Panc1 (cell line): ENCODE data around the gene AGPS. TPM values are rescaled to one million over a fixed set of nuclear protein-coding genes. Genes with fewer than 3 reads are reported as not detected.

Source experiments
- ATAC-seq: fragments of 200-7000 bp; cut with Tn5 transposase; 2 replicates; pipeline ENCODE4 v1.9.1; 2020; ENCODE audit warnings: mild to moderate bottlenecking, moderate library complexity
- BruUV-seq: library from RNA; stranded (reverse); fragments of 400-500 nt; replicated peaks from 2 replicates; lab custom pipeline; 2021; lab: Mats Ljungman, UMichigan
- CTCF ChIA-PET: fragments of 300-600 bp; sonication (Branson Sonifier 250); formaldehyde crosslinking; loops from one replicate; lab custom pipeline; 2022; ENCODE audit warnings: antibody characterized with exemption; lab: Charles Lee
- POLR2A ChIA-PET: fragments of 300-600 bp; sonication (Branson Sonifier 250); formaldehyde crosslinking; loops from one replicate; lab custom pipeline; 2022; ENCODE audit warnings: antibody characterized with exemption; lab: Charles Lee
- DNase-seq: peaks from one replicate; pipeline ENCODE4 v3.0.0-alpha.2; 2010; ENCODE audit warnings: low read depth, low spot score
- H3K27ac ChIP-seq: 2 replicates; pipeline ENCODE4 v1.5.1; 2011; ENCODE audit warnings: mild to moderate bottlenecking, low read length, inconsistent platforms
- H3K27me3 ChIP-seq: fragments of 200-500 bp; sonication (Bioruptor generic); 2 replicates; pipeline ENCODE4 v1.6.0; 2014; ENCODE audit warnings: low read length, inconsistent platforms; ENCODE audit not compliant: control insufficient read depth, insufficient read depth
- H3K36me3 ChIP-seq: fragments of 200-500 bp; sonication (Bioruptor generic); 2 replicates; pipeline ENCODE4 v1.5.1; 2014; ENCODE audit warnings: inconsistent platforms, mild to moderate bottlenecking, low read length, moderate library complexity; ENCODE audit not compliant: control insufficient read depth, insufficient read depth
- H3K4me1 ChIP-seq: 2 replicates; pipeline ENCODE4 v1.5.1; 2011; ENCODE audit warnings: inconsistent platforms, mild to moderate bottlenecking, low read length, moderate library complexity; ENCODE audit not compliant: control insufficient read depth, insufficient read depth
- H3K4me3 ChIP-seq, 2 experiments: 2 replicates each; pipeline ENCODE4 v1.5.1; 2011 to 2012; ENCODE audit warnings: low read depth in 2 of 2, low read length in 2 of 2, mild to moderate bottlenecking in 2 of 2, inconsistent platforms in 1 of 2, moderate library complexity in 1 of 2
- H3K9me3 ChIP-seq: fragments of 200-500 bp; sonication (Bioruptor generic); 2 replicates; pipeline ENCODE4 v1.5.1; 2014; ENCODE audit warnings: low read depth, mild to moderate bottlenecking, inconsistent platforms, low read length, moderate library complexity; ENCODE audit not compliant: control insufficient read depth, insufficient read depth
- CTCF ChIP-seq: fragments of 450-650 bp; IDR thresholded peaks from 2 replicates; pipeline ENCODE4 v1.5.1; 2017; ENCODE audit warnings: mild to moderate bottlenecking
- POLR2AphosphoS5 ChIP-seq: IDR thresholded peaks from 2 replicates; pipeline ENCODE4 v1.6.1; 2012; ENCODE audit warnings: mild to moderate bottlenecking, low read depth, low read length, moderate library complexity
- REST ChIP-seq, 2 experiments: IDR thresholded peaks; 2 replicates each; pipeline ENCODE4 v1.6.1; 2011 to 2012; ENCODE audit warnings: low read depth in 2 of 2, control low read depth in 1 of 2, low read length in 1 of 2, mild to moderate bottlenecking in 1 of 2, moderate library complexity in 1 of 2; ENCODE audit not compliant: insufficient read depth in 1 of 2
- SIN3A ChIP-seq: IDR thresholded peaks from 2 replicates; pipeline ENCODE4 v1.6.1; 2012; ENCODE audit warnings: low read depth, mild to moderate bottlenecking, low read length, moderate library complexity, borderline replicate concordance; ENCODE audit not compliant: insufficient read depth
- TCF7L2 ChIP-seq: IDR thresholded peaks from 2 replicates; pipeline ENCODE4 v1.6.1; 2011; ENCODE audit warnings: mild to moderate bottlenecking, low read depth, low read length, inconsistent platforms
- in situ Hi-C: cut with HindIII; loops from 2 replicates; pipeline ENCODE4 v1.10.0; 2016; ENCODE audit warnings: low sequenced_read_pairs, low pct_unique_long_range_greater_than_20kb
- intact Hi-C: fragments of 100-400 bp; cut with micrococcal nuclease; formaldehyde crosslinking; loops from one replicate; pipeline ENCODE4 v1.10.0; 2022; ENCODE audit not compliant: unreplicated experiment
- total RNA-seq: library from RNA; stranded (reverse); gene quantifications from one replicate; pipeline ENCODE4 v1.2.1, GENCODE V29; 2021; ENCODE audit not compliant: unreplicated experiment

Gene AGPS
- total RNA-seq, 1 experiment from 2014 or later = 68.7 TPM

GRCh38 chr2:177554365-177554764 is 161.8 kb downstream of the AGPS start:
- intact Hi-C loops = no loop called here
- no peak overlapping the region for H3K27ac ChIP-seq

GRCh38 chr2:177556153-177556552 is 163.6 kb downstream of the AGPS start:
- Histone ChIP-seq H3K4me1 (no peaks in the 10 kb centered on the region; the same call in 1 of the 2 replicates), H3K36me3 (no peaks in the 10 kb centered on the region), H3K4me3 (no peak overlapping the region), H3K9me3 (no peaks in the 10 kb centered on the region), H3K27ac (no peak overlapping the region), H3K27me3 (peaks cover 3% of the 10 kb centered on the region; the same call in 1 of the 2 replicates)
- ChIA-PET POLR2A (no interaction called here), CTCF (no interaction called here)
- no peak for ATAC-seq
- in situ Hi-C loops = no loop called here
- no peak for DNase-seq
- BruUV-seq = no TSS peak
- intact Hi-C loops = no loop called here
- TF ChIP-seq REST (IDR thresholded peaks at IDR 0.05; ENCODE audit: insufficient read depth in 1 of 2, low read depth in 2 of 2, low read length in 1 of 2) (no peak), SIN3A (no peak)

More at GRCh38 chr2:177554365-177554764, 161.8 kb downstream of the AGPS start:
- DNase-seq (no peak), ATAC-seq (no peak)
- TF ChIP-seq TCF7L2 (no peak), SIN3A (no peak), CTCF (no peak), REST (IDR thresholded peaks at IDR 0.05; ENCODE audit: insufficient read depth in 1 of 2, low read depth in 2 of 2, low read length in 1 of 2) (no peak), POLR2AphosphoS5 (no peak)
- CTCF ChIA-PET = no interaction called here
- POLR2A ChIA-PET = interaction anchor here (0.6 kb wide), 1 partner anchor 249 kb away, joined by 3 read pairs; no protein-coding TSS in a partner anchor
- no peaks in the 10 kb centered on the region; the same call in 1 of the 2 replicates for H3K4me1 ChIP-seq
- H3K27me3 ChIP-seq = peaks cover 3% of the 10 kb centered on the region; the same call in 1 of the 2 replicates
- no TSS peak for BruUV-seq
- H3K9me3 ChIP-seq = no peaks in the 10 kb centered on the region
- no peaks in the 10 kb centered on the region for H3K36me3 ChIP-seq
- in situ Hi-C loops = no loop called here
- H3K4me3 ChIP-seq = no peak overlapping the region
